ENCODE results near the gene KSR1. TPM values are rescaled to one million over a fixed set of nuclear protein-coding genes. Genes with fewer than 3 reads are reported as not detected.

KSR1 gene
- total RNA-seq, 2 donors from 2014 or later: 19.0 to 29.1 TPM

GRCh38 chr17:27553019-27553511 lies 96.8 kb downstream of the KSR1 start:
- DNase-seq: no peak
- peak; percentile 28 for ATAC-seq
- intact Hi-C loops (cut with DNase I, micrococcal nuclease): no loop called here

GRCh38 chr17:27554152-27554551 lies 97.9 kb downstream of the KSR1 start:
- ATAC-seq (no peak), DNase-seq (no peak)
- intact Hi-C loops (cut with DNase I, micrococcal nuclease): no loop called here

- ATAC-seq (no peak), DNase-seq (no peak)
- intact Hi-C loops (cut with DNase I, micrococcal nuclease): no loop called here
Observed at GRCh38 chr17:27554911-27555310, 98.7 kb downstream of the KSR1 start.

- ATAC-seq (no peak), DNase-seq (no peak)
- intact Hi-C loops (cut with DNase I, micrococcal nuclease): no loop called here
Observed at GRCh38 chr17:27555339-27555738, 99.1 kb downstream of the KSR1 start.

GRCh38 chr17:27558341-27558740 lies 102.1 kb downstream of the KSR1 start:
- intact Hi-C loops (cut with DNase I, micrococcal nuclease): no loop called here
- ATAC-seq: no peak
- DNase-seq: no peak

GRCh38 chr17:27558842-27559505 lies 102.7 kb downstream of the KSR1 start:
- intact Hi-C loops (cut with DNase I, micrococcal nuclease): no loop called here
- ATAC-seq: peak; percentile 75
- peak; percentile 54 to 60 for DNase-seq

GRCh38 chr17:27559506-27560481 lies 103.5 kb downstream of the KSR1 start:
- DNase-seq (peak; percentile 46 to 60), ATAC-seq (peak; percentile 75)
- intact Hi-C loops (cut with DNase I, micrococcal nuclease): no loop called here

- DNase-seq (peak; percentile 59 to 77), ATAC-seq (peak; percentile 85)
- intact Hi-C loops (cut with DNase I, micrococcal nuclease): no loop called here
Observed at GRCh38 chr17:27560668-27561067, 104.4 kb downstream of the KSR1 start.

GRCh38 chr17:27562777-27563455 lies 106.7 kb downstream of the KSR1 start:
- no peak for DNase-seq
- intact Hi-C loops (cut with DNase I, micrococcal nuclease): no loop called here
- ATAC-seq: no peak

GRCh38 chr17:27563532-27563931 lies 107.3 kb downstream of the KSR1 start:
- intact Hi-C loops (cut with DNase I, micrococcal nuclease): no loop called here
- no peak for ATAC-seq
- no peak for DNase-seq

- intact Hi-C loops (cut with DNase I, micrococcal nuclease): no loop called here
- no peak for ATAC-seq
- DNase-seq: no peak
Observed at GRCh38 chr17:27564463-27564862, 108.2 kb downstream of the KSR1 start.

GRCh38 chr17:27565874-27566670 lies 109.8 kb downstream of the KSR1 start:
- ATAC-seq (no peak), DNase-seq (no peak)
- intact Hi-C loops (cut with DNase I, micrococcal nuclease): no loop called here

- DNase-seq (no peak), ATAC-seq (no peak)
- intact Hi-C loops (cut with DNase I, micrococcal nuclease): no loop called here
Observed at GRCh38 chr17:27566671-27567562, 110.7 kb downstream of the KSR1 start.

- intact Hi-C loops (cut with DNase I, micrococcal nuclease): no loop called here
- DNase-seq (no peak), ATAC-seq (peak; percentile 58)
Observed at GRCh38 chr17:27567563-27567859, 111.3 kb downstream of the KSR1 start.

GRCh38 chr17:27568216-27568615 lies 112.0 kb downstream of the KSR1 start:
- ATAC-seq (no peak), DNase-seq (no peak)
- intact Hi-C loops (cut with DNase I, micrococcal nuclease): no loop called here

- ATAC-seq: no peak
- DNase-seq: no peak
- intact Hi-C loops (cut with DNase I, micrococcal nuclease): no loop called here
Observed at GRCh38 chr17:27568811-27569210, 112.6 kb downstream of the KSR1 start.

- ATAC-seq (peak; percentile 51), DNase-seq (peak in 1 of 2 donors; percentile 44)
- intact Hi-C loops (cut with DNase I, micrococcal nuclease): no loop called here
Observed at GRCh38 chr17:27569257-27569722, 113.0 kb downstream of the KSR1 start.

Data from left colon (tissue), 2 donors.